ENCODE data around the gene TNFRSF18. TPM values are rescaled to one million over a fixed set of nuclear protein-coding genes. Genes with fewer than 3 reads are reported as not detected.
"Not testable (repeated sequence)": the region's sequence is repeated elsewhere in the genome, so short reads cannot be mapped to it uniquely, and the experiment has no call there.

TNFRSF18 gene
- total and polyA plus RNA-seq, 5 experiments from 2014 or later, result 1.5 to 2.3 (median 1.6) TPM; not detected in 2

- Mint-ChIP-seq H3K4me1 (peaks cover 0 to 9% (median 3%) of the 10 kb centered on the region in 4 donors), H3K9me3 (peaks cover 0 to 22% (median 10%) of the 10 kb centered on the region in 9 donors), H3K36me3 (peaks cover 0 to 17% (median 2%) of the 10 kb centered on the region in 3 donors), H3K27me3 (peaks cover 0 to 2% (median 0%) of the 10 kb centered on the region in 5 donors), H3K27ac (peak overlapping the region in 3 of 10 donors; percentile 43 to 49 (median 46)), H3K4me3 (no peak overlapping the region)
- DNase-seq (peak in 1 of 10 donors; percentile 44), ATAC-seq (no peak)
- POLR2A ChIA-PET, result no interaction called here
These were observed 9.8 kb downstream of the TNFRSF18 start for GRCh38 chr1:1196431-1197187.

DNA sequence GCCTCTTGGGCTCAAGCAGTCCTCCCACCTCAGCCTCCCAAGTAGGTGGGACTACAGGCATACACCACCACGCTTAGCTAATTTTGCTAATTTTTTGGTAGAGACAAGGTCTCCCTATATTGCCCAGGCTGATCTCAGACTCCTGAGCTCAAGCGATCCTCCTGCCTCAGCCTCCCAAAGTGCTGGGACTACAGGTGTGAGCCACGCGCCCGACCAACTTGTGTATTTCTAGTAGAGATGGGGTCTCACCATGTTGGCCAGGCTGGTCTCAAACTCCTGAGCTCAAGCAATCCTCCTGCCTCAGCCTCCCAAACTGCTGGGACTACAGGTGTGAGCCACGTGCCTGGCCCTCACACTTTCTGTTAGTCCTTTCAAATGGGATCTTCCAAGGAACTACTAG lies 10.7 kb downstream of the TNFRSF18 start:
- H3K4me3 Mint-ChIP-seq, POLR2A ChIA-PET, DNase-seq, ATAC-seq, H3K27ac Mint-ChIP-seq, H3K4me1 Mint-ChIP-seq, H3K27me3 Mint-ChIP-seq: not testable (repeated sequence)
- peaks cover 0 to 17% (median 2%) of the 10 kb centered on the region in 3 donors for H3K36me3 Mint-ChIP-seq
- peaks cover 0 to 23% (median 10%) of the 10 kb centered on the region in 9 donors for H3K9me3 Mint-ChIP-seq

DNA sequence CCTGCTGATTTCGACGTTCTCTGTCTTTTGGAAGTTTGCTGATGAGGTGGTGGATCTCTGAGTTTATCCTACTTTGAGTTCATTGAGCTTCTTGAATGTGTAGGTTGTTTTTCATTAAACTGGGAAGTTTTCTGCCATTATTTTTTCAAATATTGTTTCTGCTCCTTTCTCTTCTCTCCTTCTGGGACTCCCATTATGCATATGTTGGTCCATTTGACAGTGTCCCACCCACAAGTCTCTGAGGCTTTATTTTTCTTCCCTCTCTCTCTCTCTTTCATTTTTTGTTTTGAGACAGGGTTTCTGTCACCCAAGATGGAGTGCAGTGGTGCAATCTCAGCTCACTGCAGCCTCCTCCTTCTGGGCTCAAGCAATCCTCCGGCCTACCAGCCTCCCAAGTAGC lies 11.7 kb downstream of the TNFRSF18 start:
- ATAC-seq, result no peak
- Mint-ChIP-seq H3K9me3 (peaks cover 0 to 23% (median 10%) of the 10 kb centered on the region in 9 donors), H3K4me3 (no peak overlapping the region), H3K27ac (peak overlapping the region in 1 of 10 donors; percentile 32), H3K36me3 (peaks cover 0 to 17% (median 2%) of the 10 kb centered on the region in 3 donors), H3K4me1 (peaks cover 0 to 2% (median 1%) of the 10 kb centered on the region in 4 donors), H3K27me3 (peaks cover 0 to 2% (median 0%) of the 10 kb centered on the region in 5 donors)
- no peak for DNase-seq
- POLR2A ChIA-PET, result no interaction called here

DNA sequence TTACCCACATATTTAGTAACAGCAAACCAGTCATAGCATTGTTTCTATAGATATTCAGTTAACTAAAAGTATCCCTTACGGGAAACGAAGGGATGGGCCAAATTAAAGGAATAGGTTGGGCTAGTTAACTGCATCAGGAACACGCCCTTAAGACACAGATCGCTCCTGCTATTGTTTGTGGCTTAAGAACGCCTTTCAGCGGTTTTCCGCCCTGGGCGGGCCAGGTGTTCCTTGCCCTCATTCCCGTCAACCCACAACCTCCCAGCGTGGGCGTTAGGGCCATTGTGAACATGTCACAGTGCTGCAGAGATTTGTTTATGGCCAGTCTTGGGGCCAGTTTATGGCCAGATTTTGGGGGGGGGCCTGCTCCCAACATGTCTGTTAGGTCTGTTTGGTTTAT lies 14.7 kb downstream of the TNFRSF18 start:
- Mint-ChIP-seq H3K36me3 (peaks cover 0 to 17% (median 2%) of the 10 kb centered on the region in 3 donors), H3K9me3 (peaks cover 0 to 27% (median 10%) of the 10 kb centered on the region in 9 donors), H3K4me1 (peaks cover 0 to 1% (median 0%) of the 10 kb centered on the region in 4 donors), H3K4me3 (no peak overlapping the region), H3K27ac (no peak overlapping the region), H3K27me3 (peaks cover 0 to 2% (median 0%) of the 10 kb centered on the region in 5 donors)
- ATAC-seq (no peak), DNase-seq (no peak)
- POLR2A ChIA-PET, result no interaction called here

DNA sequence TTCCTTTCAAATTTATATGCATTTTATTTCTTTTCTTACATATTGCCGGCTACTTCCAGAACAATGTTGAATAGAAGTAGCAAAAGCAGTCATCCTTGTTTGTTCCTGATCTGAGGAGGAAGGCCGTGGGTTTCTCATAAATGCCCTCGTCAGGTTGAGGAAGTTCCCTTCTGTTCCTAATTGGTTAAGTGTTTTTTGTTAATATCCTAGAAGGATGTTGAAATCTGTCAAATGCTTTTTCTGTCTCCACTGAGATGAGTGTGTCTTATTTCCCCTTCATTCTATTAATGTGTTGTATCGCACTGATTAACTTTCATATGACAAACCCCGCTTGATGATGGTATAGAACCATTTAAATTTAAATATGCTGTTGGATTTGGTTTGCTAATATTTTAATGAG lies 17.3 kb downstream of the TNFRSF18 start:
- no peak overlapping the region for H3K27ac Mint-ChIP-seq
- DNase-seq (no peak), ATAC-seq (no peak)
- peaks cover 0 to 12% (median 5%) of the 10 kb centered on the region in 9 donors for H3K9me3 Mint-ChIP-seq
- H3K27me3 Mint-ChIP-seq, result peaks cover 0 to 2% (median 0%) of the 10 kb centered on the region in 5 donors
- POLR2A ChIA-PET, result no interaction called here
- H3K4me1 Mint-ChIP-seq, result peaks cover 0 to 1% (median 0%) of the 10 kb centered on the region in 4 donors
- peaks cover 0 to 6% (median 0%) of the 10 kb centered on the region in 3 donors for H3K36me3 Mint-ChIP-seq
- H3K4me3 Mint-ChIP-seq, result no peak overlapping the region

GRCh38 chr1:1187938-1188337 lies 18.5 kb downstream of the TNFRSF18 start:
- Mint-ChIP-seq H3K4me1 (peaks cover 0 to 7% (median 2%) of the 10 kb centered on the region in 4 donors), H3K27ac (no peak overlapping the region), H3K27me3 (peaks cover 0 to 2% (median 0%) of the 10 kb centered on the region in 5 donors), H3K4me3 (no peak overlapping the region), H3K9me3 (peaks cover 0 to 11% (median 5%) of the 10 kb centered on the region in 9 donors), H3K36me3 (peaks cover 0 to 6% (median 0%) of the 10 kb centered on the region in 3 donors)
- ATAC-seq (no peak), DNase-seq (no peak)
- POLR2A ChIA-PET, result interaction anchor here (0.7 kb wide), 1 partner anchor 239 kb away, joined by 3 read pairs; no protein-coding TSS in a partner anchor

GRCh38 chr1:1185101-1185765 lies 21.2 kb downstream of the TNFRSF18 start:
- Mint-ChIP-seq H3K27ac (no peak overlapping the region), H3K36me3 (no peaks in the 10 kb centered on the region)

GRCh38 chr1:1183833-1184775 lies 22.3 kb downstream of the TNFRSF18 start:
- peak overlapping the region in 1 of 10 donors; percentile 38 for H3K4me3 Mint-ChIP-seq
- POLR2A ChIA-PET, result interaction anchor here (0.6 kb wide), 1 partner anchor 67 kb away, joined by 5 read pairs; no protein-coding TSS in a partner anchor
- peaks cover 0 to 12% (median 0%) of the 10 kb centered on the region in 5 donors for H3K27me3 Mint-ChIP-seq
- H3K4me1 Mint-ChIP-seq, result peaks cover 3 to 15% (median 8%) of the 10 kb centered on the region in 4 donors
- peaks cover 0 to 5% (median 0%) of the 10 kb centered on the region in 9 donors for H3K9me3 Mint-ChIP-seq
- no peak overlapping the region for H3K27ac Mint-ChIP-seq
- no peaks in the 10 kb centered on the region for H3K36me3 Mint-ChIP-seq
- DNase-seq (no peak), ATAC-seq (no peak)

More at GRCh38 chr1:1185101-1185765, 21.2 kb downstream of the TNFRSF18 start:
- Mint-ChIP-seq H3K4me3 (no peak overlapping the region), H3K27me3 (peaks cover 0 to 12% (median 0%) of the 10 kb centered on the region in 5 donors), H3K4me1 (peaks cover 4 to 15% (median 8%) of the 10 kb centered on the region in 4 donors), H3K9me3 (peaks cover 0 to 5% (median 0%) of the 10 kb centered on the region in 9 donors)
- DNase-seq (peak in 1 of 10 donors; percentile 45), ATAC-seq (no peak)
- POLR2A ChIA-PET, result interaction anchor here (0.8 kb wide), 1 partner anchor 42 kb away, joined by 3 read pairs; no protein-coding TSS in a partner anchor

GRCh38 chr1:1183221-1183747 lies 23.1 kb downstream of the TNFRSF18 start:
- POLR2A ChIA-PET, result no interaction called here
- ATAC-seq (no peak), DNase-seq (peak in 1 of 10 donors; percentile 5)
- peaks cover 3 to 15% (median 8%) of the 10 kb centered on the region in 4 donors for H3K4me1 Mint-ChIP-seq
- H3K27ac Mint-ChIP-seq, result no peak overlapping the region
- no peaks in the 10 kb centered on the region for H3K36me3 Mint-ChIP-seq
- no peaks in the 10 kb centered on the region for H3K9me3 Mint-ChIP-seq
- H3K4me3 Mint-ChIP-seq, result peak overlapping the region in 3 of 10 donors; percentile 27 to 39 (median 38)
- H3K27me3 Mint-ChIP-seq, result peaks cover 0 to 12% (median 0%) of the 10 kb centered on the region in 5 donors

DNA sequence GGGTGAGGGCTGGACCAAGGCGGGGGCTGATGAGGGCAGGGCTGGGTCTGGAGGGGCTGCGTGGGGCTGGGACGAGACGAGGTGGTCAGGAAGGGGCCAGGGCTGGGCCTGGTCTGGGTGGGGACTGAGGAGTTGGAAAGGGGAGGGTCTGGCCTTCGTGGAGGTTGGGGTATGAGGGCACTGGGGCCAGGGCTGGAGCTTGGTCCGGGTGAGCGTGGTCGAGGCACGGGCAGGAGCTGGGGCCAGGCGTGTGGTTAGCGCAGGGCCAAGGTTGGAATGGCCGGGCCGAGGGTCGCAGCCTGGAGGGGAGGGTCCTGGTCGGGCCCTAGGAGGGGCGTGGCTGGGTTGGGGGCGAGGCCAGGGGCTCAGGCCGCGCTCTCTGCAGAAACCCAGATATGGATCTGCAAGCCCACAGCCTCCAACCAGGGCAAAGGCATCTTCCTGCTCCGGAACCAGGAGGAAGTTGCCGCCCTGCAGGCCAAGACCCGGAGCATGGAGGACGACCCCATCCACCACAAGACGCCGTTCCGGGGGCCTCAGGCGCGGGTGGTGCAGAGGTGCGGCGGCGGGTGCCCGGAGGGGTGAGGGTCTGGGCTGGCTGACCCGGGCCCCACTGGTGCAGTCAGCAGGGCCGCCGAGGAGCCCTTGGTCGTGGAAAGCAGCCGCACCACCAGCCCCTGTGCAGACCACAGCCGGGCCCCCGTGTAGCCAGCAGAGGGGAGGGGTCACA lies 23.7 kb downstream of the TNFRSF18 start:
- Mint-ChIP-seq H3K4me3 (no peak overlapping the region), H3K9me3 (no peaks in the 10 kb centered on the region), H3K4me1 (peaks cover 3 to 15% (median 8%) of the 10 kb centered on the region in 4 donors), H3K27ac (no peak overlapping the region), H3K27me3 (peaks cover 0 to 12% (median 0%) of the 10 kb centered on the region in 5 donors), H3K36me3 (no peaks in the 10 kb centered on the region)
- peak in 2 of 10 donors; percentile 9 to 60 for DNase-seq
- POLR2A ChIA-PET, result no interaction called here
- ATAC-seq, result no peak

DNA sequence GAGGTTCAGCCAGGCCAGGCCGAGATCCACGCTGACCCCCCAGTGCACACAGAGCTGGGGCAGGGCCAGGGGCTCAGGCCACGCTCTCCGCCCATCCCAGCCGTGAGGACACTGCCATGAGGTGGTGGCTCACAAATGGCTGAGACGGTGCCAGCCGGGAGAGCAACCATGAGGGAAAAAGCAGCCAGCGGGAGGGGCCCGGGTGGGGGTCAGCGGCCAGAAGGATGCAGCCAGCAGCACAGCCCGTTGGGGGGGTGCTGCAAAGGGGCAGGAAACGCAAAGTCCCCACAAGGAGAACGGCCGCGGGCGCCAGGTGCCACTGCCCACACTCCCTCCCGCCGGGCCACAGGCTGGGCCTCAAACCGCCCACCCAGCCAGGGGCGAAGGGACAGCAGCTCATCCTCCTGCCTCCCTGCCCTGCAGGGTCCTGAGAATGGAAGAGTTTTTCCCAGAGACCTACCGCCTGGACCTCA lies 24.4 kb downstream of the TNFRSF18 start:
- Mint-ChIP-seq H3K36me3 (no peaks in the 10 kb centered on the region), H3K4me3 (no peak overlapping the region), H3K9me3 (no peaks in the 10 kb centered on the region), H3K27ac (no peak overlapping the region), H3K27me3 (peaks cover 0 to 12% (median 1%) of the 10 kb centered on the region in 5 donors), H3K4me1 (peaks cover 4 to 15% (median 9%) of the 10 kb centered on the region in 4 donors)
- peak in 1 of 10 donors; percentile 7 for DNase-seq
- no peak for ATAC-seq
- POLR2A ChIA-PET, result interaction anchor here (1.2 kb wide), 1 partner anchor 10 kb away, joined by 5 read pairs; no protein-coding TSS in a partner anchor
